Measurements from ENCODE around the gene MAP3K20.
A peak's percentile ranks its signal among the peaks of the same experiment; 100 is the strongest.

MAP3K20 gene

GRCh38 chr2:173106959-173107628 lies 31.4 kb downstream of the MAP3K20 start:
- H3K4me1 Mint-ChIP-seq, result no peaks in the 10 kb centered on the region
- no peak for DNase-seq
- H3K27me3 Mint-ChIP-seq (ENCODE audit: low read depth, poor library complexity), result no peaks in the 10 kb centered on the region
- TF ChIP-seq CTCF (IDR thresholded peaks at IDR 0.05), result no peak
- H3K27ac Mint-ChIP-seq, result no peak overlapping the region
- peaks cover 33% of the 10 kb centered on the region for H3K36me3 Mint-ChIP-seq (ENCODE audit: low read depth)
- H3K9me3 Mint-ChIP-seq, result peaks cover 17% of the 10 kb centered on the region
- H3K4me3 Mint-ChIP-seq, result no peak overlapping the region

DNA sequence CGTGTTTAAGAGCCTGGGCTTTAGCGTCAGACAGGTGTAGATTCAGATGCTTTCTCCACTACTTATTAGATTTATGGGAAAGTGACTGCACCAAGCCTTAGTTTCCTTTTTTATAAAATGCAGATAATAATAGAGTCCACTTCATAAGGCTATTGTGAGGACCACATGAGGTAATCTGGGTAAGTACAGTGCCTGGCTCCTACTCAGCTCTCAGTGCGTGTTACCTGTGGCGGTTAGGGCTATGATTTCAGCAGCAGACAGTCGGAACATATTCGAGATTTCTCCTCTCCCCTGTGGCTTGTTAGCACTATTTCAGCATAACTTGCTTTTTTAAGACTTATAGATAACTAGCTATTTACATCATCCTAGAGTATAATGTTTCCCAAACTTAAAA lies 32.0 kb downstream of the MAP3K20 start:
- no peak for DNase-seq
- TF ChIP-seq CTCF (IDR thresholded peaks at IDR 0.05), result no peak
- H3K27ac Mint-ChIP-seq, result no peak overlapping the region
- H3K27me3 Mint-ChIP-seq (ENCODE audit: low read depth, poor library complexity), result no peaks in the 10 kb centered on the region
- H3K4me1 Mint-ChIP-seq, result no peaks in the 10 kb centered on the region
- H3K36me3 Mint-ChIP-seq (ENCODE audit: low read depth), result peaks cover 39% of the 10 kb centered on the region
- peaks cover 23% of the 10 kb centered on the region for H3K9me3 Mint-ChIP-seq
- no peak overlapping the region for H3K4me3 Mint-ChIP-seq

DNA sequence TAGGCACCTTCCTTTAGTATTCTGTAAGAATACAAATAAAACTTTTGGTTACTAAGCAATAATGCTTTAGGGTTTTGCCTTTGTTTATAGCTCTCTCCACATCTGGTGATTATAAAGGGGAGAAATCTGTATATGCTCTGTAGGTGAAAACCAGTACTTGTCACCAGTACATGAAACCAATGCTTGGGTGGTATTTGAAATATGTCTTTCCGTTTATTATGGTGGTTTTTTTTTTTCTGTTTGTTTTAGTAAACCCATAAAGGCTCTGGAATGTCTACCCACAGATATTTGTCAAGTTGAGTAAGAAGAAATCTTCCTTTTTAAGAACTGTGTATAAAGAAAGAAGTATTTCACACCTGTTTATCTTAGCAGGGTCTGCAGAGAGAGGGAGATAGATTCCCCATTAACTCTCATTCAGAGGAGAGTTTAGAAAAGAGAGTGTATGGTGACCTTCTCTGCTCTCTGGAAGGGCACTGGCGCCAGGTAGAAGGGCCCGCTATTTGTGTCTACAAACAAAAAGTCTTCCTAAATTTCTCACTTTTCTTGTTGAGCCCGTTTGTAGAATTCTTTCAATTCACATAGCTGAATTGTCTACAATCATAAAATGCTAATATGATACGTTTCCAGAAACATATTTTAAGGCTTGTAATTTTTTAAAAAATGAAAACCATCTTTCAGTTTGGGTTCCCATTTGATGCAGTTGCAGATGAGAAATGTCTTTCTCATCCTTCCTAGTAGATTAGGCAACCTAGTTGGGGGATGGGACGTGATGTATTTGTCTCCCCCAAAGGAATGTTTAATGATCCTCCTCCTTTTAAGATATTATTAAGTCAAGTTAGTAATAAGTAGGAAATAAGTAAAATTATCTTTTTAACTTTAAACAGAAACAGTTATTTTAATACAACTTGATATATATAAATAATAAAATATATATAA lies 33.9 kb downstream of the MAP3K20 start:
- TF ChIP-seq CTCF (IDR thresholded peaks at IDR 0.05), result no peak
- Mint-ChIP-seq H3K36me3 (ENCODE audit: low read depth) (peaks cover 58% of the 10 kb centered on the region), H3K9me3 (peaks cover 42% of the 10 kb centered on the region), H3K27me3 (ENCODE audit: low read depth, poor library complexity) (no peaks in the 10 kb centered on the region), H3K4me3 (no peak overlapping the region), H3K4me1 (no peaks in the 10 kb centered on the region), H3K27ac (peak overlapping the region; percentile 36)
- DNase-seq, result no peak

- Mint-ChIP-seq H3K4me3 (no peak overlapping the region), H3K27me3 (ENCODE audit: low read depth, poor library complexity) (no peaks in the 10 kb centered on the region), H3K27ac (no peak overlapping the region), H3K9me3 (peaks cover 27% of the 10 kb centered on the region), H3K4me1 (no peaks in the 10 kb centered on the region), H3K36me3 (ENCODE audit: low read depth) (peaks cover 59% of the 10 kb centered on the region)
- no peak for TF ChIP-seq CTCF (IDR thresholded peaks at IDR 0.05)
- no peak for DNase-seq
Observed at GRCh38 chr2:173117678-173118077, 42.0 kb downstream of the MAP3K20 start.

DNA sequence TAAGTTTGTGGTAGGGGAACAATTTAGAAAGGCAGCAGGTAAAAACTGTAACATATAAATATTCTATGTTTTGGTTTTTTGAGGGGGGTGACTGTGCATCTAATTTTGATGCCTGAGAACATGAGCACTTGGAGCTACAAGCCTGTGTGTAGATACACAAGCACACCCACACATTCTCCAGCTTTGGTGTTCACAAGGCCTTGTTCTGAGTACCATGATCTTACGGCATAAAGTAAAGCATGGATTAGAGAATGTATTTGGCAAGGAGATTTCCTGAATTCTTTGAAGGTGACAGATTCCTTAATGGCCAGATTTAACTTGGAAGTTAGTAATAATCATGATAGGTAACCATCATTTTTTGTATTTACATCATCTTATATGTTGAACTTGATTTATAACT lies 42.7 kb downstream of the MAP3K20 start:
- no peak for TF ChIP-seq CTCF (IDR thresholded peaks at IDR 0.05)
- Mint-ChIP-seq H3K9me3 (peaks cover 20% of the 10 kb centered on the region), H3K4me3 (no peak overlapping the region), H3K4me1 (no peaks in the 10 kb centered on the region), H3K36me3 (ENCODE audit: low read depth) (peaks cover 59% of the 10 kb centered on the region), H3K27ac (no peak overlapping the region), H3K27me3 (ENCODE audit: low read depth, poor library complexity) (no peaks in the 10 kb centered on the region)
- DNase-seq, result no peak
